CD4-positive, alpha-beta T cell (primary cell): ENCODE results near the gene IRF6. TPM values are rescaled to one million over a fixed set of nuclear protein-coding genes. Genes with fewer than 3 reads are reported as not detected.
A peak's percentile ranks its signal among the peaks of the same experiment; 100 is the strongest.

Experiments used
- ATAC-seq: fragments of 200-7000 bp; cut with Tn5 transposase; one replicate; pipeline ENCODE4 v1.10.0; 2022; ENCODE audit warnings: mild to moderate bottlenecking; ENCODE audit not compliant: poor library complexity
- CTCF ChIA-PET: fragments of 350-600 bp; sonication (Branson Sonifier 250); formaldehyde crosslinking; loops from one replicate; lab custom pipeline; 2021; ENCODE audit warnings: antibody characterized with exemption, inconsistent platforms; lab: Charles Lee
- POLR2A ChIA-PET: fragments of 350-600 bp; sonication (Branson Sonifier 250); formaldehyde crosslinking; loops from one replicate; lab custom pipeline; 2021; ENCODE audit warnings: antibody characterized with exemption, inconsistent platforms; lab: Charles Lee
- DNase-seq, 14 experiments: peaks; one replicate each; pipeline ENCODE4 v3.0.0-alpha.2; 2013 to 2020; ENCODE audit warnings: mixed read lengths in 2 of 14
- H3K27ac ChIP-seq, 2 donors: one replicate each; pipeline versions ENCODE4 v1.5.1 to v1.7.0; 2013; ENCODE audit warnings: low read length in 2 of 2, low read depth in 1 of 2, mild to moderate bottlenecking in 1 of 2
- H3K27me3 ChIP-seq, 2 experiments: 1 replicate in 1 of 2; 2 replicates in 1 of 2; pipeline versions ENCODE4 v1.6.1 to v1.7.0; 2013; ENCODE audit warnings: low read length in 2 of 2, control low read depth in 1 of 2, mild to moderate bottlenecking in 1 of 2, moderate library complexity in 1 of 2; ENCODE audit not compliant: insufficient read depth in 2 of 2, control insufficient read depth in 1 of 2
- H3K36me3 ChIP-seq: one replicate; pipeline ENCODE4 v1.6.1; 2013; ENCODE audit warnings: low read length, control low read depth; ENCODE audit not compliant: insufficient read depth
- H3K4me1 ChIP-seq: one replicate; pipeline ENCODE4 v1.6.1; 2013; ENCODE audit warnings: low read length, control low read depth; ENCODE audit not compliant: insufficient read depth
- H3K4me3 ChIP-seq: one replicate; pipeline ENCODE4 v1.5.1; 2013; ENCODE audit warnings: mild to moderate bottlenecking, low read length, moderate library complexity
- H3K9me3 ChIP-seq, 2 experiments: 1 replicate in 1 of 2; 2 replicates in 1 of 2; pipeline versions ENCODE4 v1.6.1 to v1.7.0; 2013; ENCODE audit warnings: low read length in 2 of 2, mild to moderate bottlenecking in 2 of 2, control low read depth in 1 of 2, moderate library complexity in 1 of 2; ENCODE audit not compliant: control insufficient read depth in 1 of 2, insufficient read depth in 1 of 2
- H3K27ac Mint-ChIP-seq: one replicate; pipeline ENCODE4 v1.8.0; 2020; ENCODE audit warnings: mixed read lengths
- H3K27me3 Mint-ChIP-seq: one replicate; pipeline ENCODE4 v1.8.0; 2021; ENCODE audit warnings: mixed read lengths
- H3K36me3 Mint-ChIP-seq: one replicate; pipeline ENCODE4 v1.8.0; 2021; ENCODE audit warnings: low read depth, mixed read lengths
- H3K4me1 Mint-ChIP-seq: one replicate; pipeline ENCODE4 v1.8.0; 2021; ENCODE audit warnings: low read depth, mixed read lengths
- H3K4me3 Mint-ChIP-seq: one replicate; pipeline ENCODE4 v1.8.0; 2020; ENCODE audit warnings: mild to moderate bottlenecking, mixed read lengths
- H3K9me3 Mint-ChIP-seq: one replicate; pipeline ENCODE4 v1.8.0; 2020; ENCODE audit warnings: mixed read lengths
- intact Hi-C, 2 experiments: fragments of 100-400 bp; cut with DNase I in 1 of 2; cut with micrococcal nuclease in 1 of 2; formaldehyde crosslinking; loops; one replicate each; pipeline versions ENCODE4 v1.15.1 to v1.9.0; 2023 to 2025; cut with DNase I, micrococcal nuclease
- total RNA-seq, 174 experiments: library from RNA in 2 of 174; stranded (reverse) in 2 of 174; gene quantifications; one replicate each; pipeline ENCODE4 v1.2.3 and lab custom pipeline; 2021 to 2026
- TF ChIP-seq, protein P1 (sequence below): fragments of 200-600 bp; IDR thresholded peaks from one replicate; pipeline ENCODE4 v1.8.0; 2022; ENCODE audit warnings: antibody characterized with exemption, mild to moderate bottlenecking

The IRF6 gene
- total RNA-seq, 2 experiments from 2014 or later = 0.74 to 1.7 TPM

DNA sequence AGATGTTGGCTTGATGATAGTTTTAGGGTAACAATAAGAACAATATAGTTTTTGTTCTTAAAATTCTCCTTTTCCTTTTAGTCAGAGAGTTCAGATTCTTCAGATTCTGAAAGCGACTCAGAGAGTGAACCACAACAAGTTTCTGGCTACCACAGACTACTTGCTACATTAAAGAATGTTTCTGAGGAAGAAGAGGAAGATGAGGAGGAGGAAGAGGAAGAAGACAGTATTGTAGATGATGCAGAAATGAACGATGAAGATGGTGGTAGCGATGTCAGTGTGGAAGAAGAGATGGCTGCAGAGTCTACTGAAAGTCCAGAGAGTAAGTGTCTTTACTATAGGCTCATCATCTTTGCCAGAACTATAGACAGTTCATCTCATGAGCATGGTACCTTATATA is 24.8 kb upstream of the IRF6 start:
- Mint-ChIP-seq H3K4me3 (no peak overlapping the region), H3K4me1 (peaks cover 47% of the 10 kb centered on the region), H3K36me3 (peaks cover 68% of the 10 kb centered on the region), H3K27me3 (no peaks in the 10 kb centered on the region), H3K27ac (peak overlapping the region; percentile 4), H3K9me3 (no peaks in the 10 kb centered on the region)
- CTCF ChIA-PET = interaction anchor here (1.5 to 2.4 kb wide), 2 partner anchors 7 to 254 kb away, joined by 4 to 7 read pairs; no protein-coding TSS in a partner anchor
- Histone ChIP-seq H3K36me3 (peaks cover 53% of the 10 kb centered on the region), H3K9me3 (no peaks in the 10 kb centered on the region), H3K27me3 (no peaks in the 10 kb centered on the region), H3K4me3 (no peak overlapping the region), H3K4me1 (peaks cover 25% of the 10 kb centered on the region), H3K27ac (no peak overlapping the region)
- POLR2A ChIA-PET = no interaction called here
- TF ChIP-seq, protein P1, sequence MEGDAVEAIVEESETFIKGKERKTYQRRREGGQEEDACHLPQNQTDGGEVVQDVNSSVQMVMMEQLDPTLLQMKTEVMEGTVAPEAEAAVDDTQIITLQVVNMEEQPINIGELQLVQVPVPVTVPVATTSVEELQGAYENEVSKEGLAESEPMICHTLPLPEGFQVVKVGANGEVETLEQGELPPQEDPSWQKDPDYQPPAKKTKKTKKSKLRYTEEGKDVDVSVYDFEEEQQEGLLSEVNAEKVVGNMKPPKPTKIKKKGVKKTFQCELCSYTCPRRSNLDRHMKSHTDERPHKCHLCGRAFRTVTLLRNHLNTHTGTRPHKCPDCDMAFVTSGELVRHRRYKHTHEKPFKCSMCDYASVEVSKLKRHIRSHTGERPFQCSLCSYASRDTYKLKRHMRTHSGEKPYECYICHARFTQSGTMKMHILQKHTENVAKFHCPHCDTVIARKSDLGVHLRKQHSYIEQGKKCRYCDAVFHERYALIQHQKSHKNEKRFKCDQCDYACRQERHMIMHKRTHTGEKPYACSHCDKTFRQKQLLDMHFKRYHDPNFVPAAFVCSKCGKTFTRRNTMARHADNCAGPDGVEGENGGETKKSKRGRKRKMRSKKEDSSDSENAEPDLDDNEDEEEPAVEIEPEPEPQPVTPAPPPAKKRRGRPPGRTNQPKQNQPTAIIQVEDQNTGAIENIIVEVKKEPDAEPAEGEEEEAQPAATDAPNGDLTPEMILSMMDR = no peak
- intact Hi-C loops = no loop called here
- no peak for DNase-seq
- no peak for ATAC-seq

DNA sequence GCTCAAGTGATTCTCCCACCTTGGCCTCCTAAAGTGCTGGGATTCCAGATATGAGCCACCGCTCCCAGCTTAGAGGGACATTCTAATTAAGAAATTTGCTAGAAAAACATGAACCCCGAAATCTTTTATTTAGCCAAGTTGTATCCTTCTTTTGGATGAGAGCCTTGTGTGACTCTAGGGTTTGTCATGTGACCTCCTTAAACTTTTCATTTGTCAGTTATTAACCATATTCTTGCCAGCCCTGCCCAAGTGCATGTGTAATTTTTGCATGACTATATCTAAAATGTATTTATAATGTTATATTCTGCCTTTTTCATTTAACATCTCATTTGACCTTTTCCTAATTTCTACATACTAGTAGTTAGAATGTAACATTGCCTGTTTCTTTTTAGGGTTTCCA is 23.8 kb upstream of the IRF6 start:
- ChIA-PET POLR2A (no interaction called here), CTCF (no interaction called here)
- Histone ChIP-seq H3K4me1 (peaks cover 25% of the 10 kb centered on the region), H3K9me3 (no peaks in the 10 kb centered on the region), H3K27ac (no peak overlapping the region), H3K4me3 (no peak overlapping the region), H3K27me3 (no peaks in the 10 kb centered on the region), H3K36me3 (peaks cover 43% of the 10 kb centered on the region)
- Mint-ChIP-seq H3K9me3 (no peaks in the 10 kb centered on the region), H3K4me1 (peaks cover 47% of the 10 kb centered on the region), H3K27me3 (no peaks in the 10 kb centered on the region), H3K27ac (peak overlapping the region; percentile 68), H3K4me3 (peak overlapping the region; percentile 75), H3K36me3 (peaks cover 58% of the 10 kb centered on the region)
- no peak for DNase-seq
- intact Hi-C loops = loop anchor here in 1 of 2 experiments (5.0 kb wide), 1 partner anchor 62 kb away; no protein-coding TSS in a partner anchor
- TF ChIP-seq, protein P1 = no peak
- ATAC-seq = no peak

DNA sequence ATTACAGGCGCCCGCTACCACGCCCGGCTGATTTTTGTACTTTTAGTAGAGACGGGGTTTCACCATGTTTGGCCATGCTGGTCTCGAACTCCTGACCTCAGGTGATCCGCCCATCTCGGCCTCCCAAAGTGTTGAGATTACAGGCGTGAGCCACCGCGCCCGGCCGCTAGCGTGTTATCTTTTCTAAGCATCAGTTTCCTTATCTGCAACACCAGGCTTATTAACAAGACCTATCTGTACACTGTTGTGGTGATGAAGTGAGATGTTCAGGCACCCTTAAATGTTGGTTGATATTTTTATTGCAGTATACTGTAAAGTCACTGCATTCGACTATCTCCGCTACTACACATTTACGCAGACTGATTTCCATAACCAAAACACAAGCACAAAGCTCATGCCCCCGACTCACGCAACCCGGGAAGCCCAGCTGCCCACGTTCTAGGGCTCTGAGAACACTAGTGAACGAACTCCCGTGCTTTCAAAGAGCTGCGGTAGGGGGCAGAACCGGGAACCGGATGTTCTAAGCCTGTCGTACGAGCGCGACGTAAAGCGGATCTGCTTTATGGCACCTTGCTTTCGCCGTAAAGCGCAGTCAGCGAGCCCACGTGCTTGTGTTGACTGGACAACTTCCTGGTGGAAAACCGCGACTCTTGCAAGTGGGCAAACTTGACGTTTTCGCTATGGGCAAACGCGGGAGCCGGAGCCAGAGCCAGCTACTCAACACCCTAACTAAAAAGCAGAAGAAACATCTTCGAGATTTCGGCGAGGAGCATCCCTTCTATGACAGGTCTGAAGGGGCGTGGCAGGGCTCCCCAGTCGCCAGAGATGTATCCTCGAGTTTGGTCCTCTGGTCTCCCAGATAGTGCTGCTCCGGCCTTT is 21.7 kb upstream of the IRF6 start, which contains the start of gene UTP25:
Gene UTP25 (plus strand): TSS at position 589 of the 879 bp plus-strand sequence. CDS start 92 bp downstream, at position 681.
- Mint-ChIP-seq H3K36me3 (peaks cover 37% of the 10 kb centered on the region), H3K9me3 (no peaks in the 10 kb centered on the region), H3K4me1 (peaks cover 50% of the 10 kb centered on the region), H3K4me3 (peak within 1 kb of the TSS; percentile 93), H3K27me3 (peaks cover 7% of the 10 kb centered on the region), H3K27ac (peak within 1 kb of the TSS; percentile 91)
- peaks cover 29% of the 10 kb centered on the region for H3K4me1 ChIP-seq
- peak; percentile 88 for ATAC-seq
- intact Hi-C loops = loop anchor here (1.0 to 5.0 kb wide), 3 partner anchors 41 to 60 kb away; partner anchors contain the start of gene C1orf74 (in 1 of the 2)
- ChIA-PET POLR2A (interaction anchor here (0.6 to 2.2 kb wide), 9 partner anchors 9 to 82 kb away, joined by 3 to 18 read pairs (median 4); partner anchors contain the start of genes C1orf74 and TRAF3IP3), CTCF (interaction anchor here (1.0 to 2.0 kb wide), 11 partner anchors 10 to 78 kb away, joined by 3 to 16 read pairs (median 4); partner anchors contain the start of gene IRF6)
- H3K9me3 ChIP-seq = no peaks in the 10 kb centered on the region
- no peaks in the 10 kb centered on the region for H3K27me3 ChIP-seq
- TF ChIP-seq, protein P1 = peak; percentile 71
- H3K36me3 ChIP-seq = peaks cover 22% of the 10 kb centered on the region
- peak within 1 kb of the TSS; percentile 62 to 89 for H3K27ac ChIP-seq
- peak within 1 kb of the TSS; percentile 96 for H3K4me3 ChIP-seq
- peak; percentile 82 to 97 (median 90) for DNase-seq
